RCC 7860 (cell line): ENCODE measurements around the gene SLC39A11.
"Not testable (repeated sequence)": the region's sequence is repeated elsewhere in the genome, so short reads cannot be mapped to it uniquely, and the experiment has no call there.

Experiments
- DNase-seq: peaks from one replicate; pipeline ENCODE4 v3.0.0-alpha.2; 2015; ENCODE audit warnings: low spot score
- FAIRE-seq: peaks from 2 replicates; lab custom pipeline; 2012; peaks lifted over from hg19 to GRCh38; lab: Jason Lieb, UNC

The SLC39A11 gene

DNA sequence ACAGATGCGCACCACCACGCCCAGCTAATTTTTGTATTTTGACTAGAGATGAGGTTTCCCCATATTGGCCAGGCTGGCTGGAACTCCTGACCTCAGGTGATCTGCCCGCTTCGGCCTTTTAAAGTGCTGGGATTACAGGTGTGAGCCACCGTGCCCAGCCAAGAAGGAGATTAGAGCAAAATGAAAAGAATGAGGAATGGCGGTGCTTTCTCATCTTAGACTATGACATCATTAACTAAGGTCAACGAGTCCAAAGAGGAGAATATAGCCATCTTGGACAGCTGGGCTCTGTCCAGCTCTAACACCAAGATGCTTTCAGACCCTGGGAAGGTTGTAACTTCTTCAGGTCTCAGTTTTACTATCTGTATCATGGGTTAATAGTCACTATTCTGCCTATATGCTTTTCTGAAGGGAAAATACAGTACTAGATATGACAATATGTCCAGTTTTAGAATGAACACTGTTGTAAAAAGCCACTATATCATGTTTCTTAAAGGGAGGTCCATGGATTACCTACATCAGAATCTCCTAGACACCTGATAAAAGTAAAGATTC lies 76.7 kb downstream of the SLC39A11 start:
- no peak for DNase-seq

GRCh38 chr17:73013816-73014663 lies 78.4 kb downstream of the SLC39A11 start:
- DNase-seq (no peak), FAIRE-seq (no peak)

More for the DNA sequence above, 76.7 kb downstream of the SLC39A11 start:
- no peak for FAIRE-seq

DNA sequence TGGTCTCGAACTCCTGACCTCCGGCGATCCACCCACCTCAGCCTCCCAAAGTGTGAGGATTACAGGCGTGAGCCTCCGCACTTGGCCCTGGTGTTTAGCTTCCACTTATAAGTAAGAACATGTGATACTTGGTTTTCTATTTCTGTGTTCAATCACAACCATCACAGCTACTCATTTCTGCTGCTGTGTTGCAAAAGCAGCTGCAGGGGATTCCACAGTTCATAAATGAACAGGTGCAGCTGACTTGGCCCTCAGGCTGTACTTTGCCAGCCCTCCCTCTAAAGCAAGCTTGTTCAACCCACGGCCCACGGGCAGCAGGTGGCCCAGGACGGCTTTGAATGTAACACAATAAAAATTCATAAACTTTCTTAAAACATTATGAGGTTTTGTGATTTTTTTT lies 79.2 kb downstream of the SLC39A11 start:
- FAIRE-seq, result no peak
- DNase-seq, result no peak

DNA sequence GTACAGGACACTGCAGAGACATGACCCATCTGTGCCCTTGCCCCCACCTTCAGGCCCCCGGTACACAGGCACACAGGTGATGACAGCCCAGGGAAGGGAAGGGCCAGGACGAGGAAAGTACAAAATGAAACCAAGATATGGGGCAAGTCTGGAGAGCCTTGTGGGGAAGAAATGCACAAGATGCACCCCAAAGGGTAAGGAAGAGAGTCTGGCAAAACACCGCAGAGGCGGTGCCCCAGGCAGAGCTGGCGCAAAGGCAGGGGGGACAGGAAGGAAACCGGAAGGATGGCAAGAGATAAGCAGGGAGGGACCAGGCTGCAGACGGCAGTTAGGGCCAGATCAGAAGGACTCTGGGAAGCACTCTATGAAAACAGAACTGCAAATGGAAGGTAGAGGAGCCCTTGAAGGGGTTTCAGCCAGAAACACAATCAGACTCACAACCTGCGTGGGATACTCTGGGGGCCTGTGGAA lies 81.4 kb downstream of the SLC39A11 start:
- FAIRE-seq (no peak), DNase-seq (no peak)

DNA sequence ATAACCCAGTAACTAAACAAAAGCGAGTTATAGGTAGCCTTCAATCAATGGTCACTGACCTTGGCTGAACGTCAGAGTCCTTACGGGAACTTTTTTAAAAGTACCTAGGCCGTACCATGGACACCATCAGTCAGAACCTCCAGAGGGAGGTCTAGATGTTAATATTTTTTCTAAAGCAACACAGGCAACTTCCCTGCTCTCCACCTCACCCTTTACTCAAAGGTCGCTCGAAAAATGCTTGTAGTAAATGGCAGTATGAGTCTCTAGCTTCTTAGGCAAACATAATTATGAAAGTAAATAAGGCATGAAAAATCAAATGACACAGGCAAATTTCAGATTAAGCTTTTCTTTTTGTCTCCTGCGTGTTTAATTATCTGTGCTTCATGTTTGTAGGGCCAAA lies 82.1 kb downstream of the SLC39A11 start:
- FAIRE-seq, result no peak
- no peak for DNase-seq

DNA sequence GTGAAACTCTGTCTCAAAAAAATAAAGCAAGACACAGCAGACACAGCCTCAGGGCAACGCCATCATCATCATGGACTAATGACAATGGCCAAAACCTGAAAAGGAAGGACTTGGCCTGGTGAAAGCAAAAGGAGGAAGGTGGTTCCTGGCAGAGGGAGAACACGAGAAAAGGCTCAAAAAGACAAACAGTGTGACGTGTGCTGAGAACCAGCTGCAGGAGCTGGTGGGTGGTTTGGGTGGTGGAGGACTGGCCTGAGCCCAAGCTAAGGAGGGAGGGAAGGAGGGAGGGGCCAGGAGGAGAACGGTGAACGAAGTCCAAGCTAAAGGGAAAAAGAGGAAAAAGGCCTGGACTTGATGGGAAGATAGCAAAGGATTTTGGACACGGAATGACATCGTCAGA lies 85.1 kb downstream of the SLC39A11 start:
- no peak for FAIRE-seq
- no peak for DNase-seq

- FAIRE-seq (no peak), DNase-seq (no peak)
Measured at GRCh38 chr17:73005360-73005759, 87.1 kb downstream of the SLC39A11 start.

GRCh38 chr17:73003487-73003886 lies 89.0 kb downstream of the SLC39A11 start:
- DNase-seq, result peak; percentile 37
- no peak for FAIRE-seq

DNA sequence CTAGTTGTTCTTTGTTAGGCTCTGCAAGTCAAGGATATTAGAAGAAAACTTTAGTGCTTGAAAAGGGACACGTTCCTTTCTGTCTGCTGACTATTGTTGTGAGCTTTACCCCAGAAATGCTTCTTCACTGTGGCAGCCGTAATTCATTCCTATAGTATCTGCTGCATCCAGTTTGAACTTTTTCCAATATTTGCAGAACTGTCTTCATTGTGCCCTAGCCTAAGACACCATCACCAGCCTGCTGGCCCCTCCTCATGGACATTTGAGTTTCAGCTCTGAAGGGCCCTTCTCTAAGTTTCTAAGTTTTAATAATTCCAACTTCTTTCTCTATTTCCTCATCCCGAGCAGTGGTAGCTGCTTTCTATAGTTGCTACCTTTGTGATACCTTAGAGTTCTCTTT lies 91.7 kb downstream of the SLC39A11 start:
- FAIRE-seq (no peak), DNase-seq (no peak)

- not testable (repeated sequence) for DNase-seq, FAIRE-seq
Measured at GRCh38 chr17:72999474-72999873, 93.0 kb downstream of the SLC39A11 start.

DNA sequence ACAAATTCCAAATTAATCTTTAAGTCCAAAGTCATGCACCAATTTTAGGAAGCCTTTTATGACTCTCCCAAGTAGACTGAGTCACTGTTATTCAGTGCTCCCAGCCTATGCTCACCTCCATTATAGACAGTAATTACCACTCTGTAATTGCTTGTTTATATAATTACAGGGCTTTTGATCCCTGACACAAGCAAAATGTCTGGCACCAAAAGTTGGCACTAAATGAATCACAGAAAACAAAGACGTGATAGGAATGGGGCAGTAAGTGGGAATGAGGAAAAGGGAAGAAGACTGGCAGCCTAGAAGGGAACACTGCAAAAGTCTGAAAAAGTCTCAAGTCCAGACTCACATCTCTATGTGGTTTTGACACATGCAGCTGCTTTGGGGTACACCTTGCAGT lies 94.1 kb downstream of the SLC39A11 start:
- no peak for FAIRE-seq

DNA sequence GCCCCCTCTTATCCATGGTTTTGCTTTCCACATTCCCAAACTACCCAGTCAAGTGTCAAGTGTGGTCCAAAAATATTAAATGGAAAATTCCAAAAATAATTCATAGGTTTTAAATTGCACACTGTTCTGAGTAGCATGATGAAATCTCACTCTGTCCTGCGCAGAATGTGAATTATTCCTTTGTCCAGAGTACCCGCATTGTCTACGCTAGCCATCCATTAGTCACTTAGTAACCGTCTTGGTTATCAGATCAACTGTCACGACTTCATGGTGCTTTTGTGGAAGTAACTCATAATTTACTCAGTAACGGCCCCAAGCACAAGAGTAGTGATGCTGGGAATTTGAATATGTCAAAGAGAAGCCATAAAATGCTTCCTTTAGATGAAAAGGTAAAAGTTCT lies 94.9 kb downstream of the SLC39A11 start:
- no peak for FAIRE-seq
- DNase-seq, result no peak

More for the DNA sequence above, 94.1 kb downstream of the SLC39A11 start:
- DNase-seq, result no peak

DNA sequence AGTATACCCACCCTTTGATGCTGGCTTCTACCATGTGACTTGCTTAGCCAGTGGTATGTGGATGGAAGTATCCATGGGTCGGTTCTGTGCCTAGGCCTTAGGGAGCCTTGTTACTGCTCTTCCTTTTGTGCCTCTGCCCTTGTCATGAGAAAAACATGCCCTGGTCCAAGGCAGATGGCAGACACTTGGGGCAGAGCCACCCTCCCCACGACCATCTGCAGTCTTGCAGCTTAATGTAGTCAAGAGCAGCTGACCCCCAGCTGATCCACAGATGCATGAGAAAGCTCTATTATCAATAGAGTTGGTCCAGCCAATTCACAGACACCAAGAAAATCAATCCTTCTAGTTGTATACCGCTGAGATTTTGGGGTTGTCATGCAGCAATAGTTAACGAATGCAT lies 95.7 kb downstream of the SLC39A11 start:
- no peak for FAIRE-seq
- no peak for DNase-seq

DNA sequence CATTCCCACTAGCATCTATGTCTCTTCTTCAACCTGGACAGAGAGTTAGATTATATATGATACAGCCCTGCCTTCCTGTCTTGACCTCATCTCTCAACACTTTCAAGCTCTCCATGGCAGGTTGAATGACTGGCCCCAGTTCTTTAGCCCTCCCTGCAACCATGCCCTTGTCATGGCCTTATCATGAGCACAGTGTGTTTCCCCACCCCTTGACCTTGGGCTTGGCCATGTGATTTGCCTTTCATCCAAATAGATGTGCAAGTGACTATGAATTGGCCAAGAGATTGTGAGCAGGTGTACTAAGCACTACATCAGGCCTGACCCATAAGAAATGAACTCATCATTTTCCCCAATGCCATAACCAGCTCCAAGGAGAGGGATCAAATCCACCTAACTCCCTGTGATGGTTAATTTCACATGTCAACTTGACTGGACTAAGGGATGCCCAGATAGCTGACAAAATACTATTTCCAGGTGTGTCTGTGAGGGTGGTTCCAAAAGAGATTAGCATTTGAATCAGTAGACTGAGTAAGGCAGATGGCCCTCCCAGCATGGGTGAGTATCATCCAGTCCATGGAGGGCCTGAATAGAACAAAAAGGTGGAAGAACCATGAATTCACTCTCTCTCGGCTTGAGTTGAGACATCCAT lies 97.4 kb downstream of the SLC39A11 start:
- no peak for DNase-seq
- FAIRE-seq, result no peak

DNA sequence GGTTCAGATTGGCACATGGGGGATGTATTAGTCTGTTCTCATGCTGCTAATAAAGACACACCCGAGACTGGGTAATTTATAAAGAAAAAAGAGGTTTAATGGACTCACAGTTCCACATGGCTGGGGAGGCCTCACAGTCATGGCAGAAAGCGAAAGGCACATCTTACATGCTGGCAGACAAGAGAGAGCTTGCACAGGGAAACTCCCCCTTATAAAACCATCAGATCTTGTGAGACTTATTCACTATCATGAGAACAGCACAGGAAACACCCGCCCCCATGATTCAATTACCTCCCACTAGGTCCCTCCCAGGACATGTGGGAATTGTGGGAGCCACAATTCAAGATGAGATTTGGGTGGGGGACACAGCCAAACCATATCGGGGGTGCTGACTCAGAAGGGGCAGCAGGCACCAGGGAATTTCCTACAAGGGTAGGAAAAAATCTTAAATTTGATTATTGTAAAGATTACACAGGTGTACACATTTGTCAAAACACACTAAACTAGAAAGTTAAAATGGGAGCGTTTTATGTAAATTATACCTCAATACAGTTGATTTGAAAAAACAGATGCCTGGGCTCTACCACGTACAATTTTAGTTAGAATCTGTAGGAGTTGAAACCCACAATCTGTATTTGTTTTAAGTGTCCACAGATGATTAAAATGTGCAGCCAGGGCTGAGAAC lies 99.6 kb downstream of the SLC39A11 start:
- FAIRE-seq, DNase-seq: not testable (repeated sequence)

DNA sequence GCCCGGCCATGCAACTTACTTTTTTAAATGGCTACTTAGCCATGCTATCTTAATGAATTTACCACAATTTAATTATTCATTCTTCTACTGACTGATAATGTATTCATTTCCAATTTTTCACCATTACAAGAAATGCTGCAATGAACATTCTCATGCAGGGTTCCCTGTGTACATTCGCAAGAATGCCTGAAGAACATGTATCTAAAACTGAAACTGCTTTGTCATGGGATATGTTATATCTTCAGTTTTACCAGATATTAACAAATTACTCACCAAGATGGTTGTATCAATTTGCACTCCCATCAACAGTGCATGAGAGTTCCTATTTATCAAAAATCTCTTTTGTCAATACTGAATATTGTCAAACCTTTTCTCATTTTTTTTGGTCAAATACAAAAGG lies 100.8 kb downstream of the SLC39A11 start:
- no peak for DNase-seq
- FAIRE-seq, result no peak

DNA sequence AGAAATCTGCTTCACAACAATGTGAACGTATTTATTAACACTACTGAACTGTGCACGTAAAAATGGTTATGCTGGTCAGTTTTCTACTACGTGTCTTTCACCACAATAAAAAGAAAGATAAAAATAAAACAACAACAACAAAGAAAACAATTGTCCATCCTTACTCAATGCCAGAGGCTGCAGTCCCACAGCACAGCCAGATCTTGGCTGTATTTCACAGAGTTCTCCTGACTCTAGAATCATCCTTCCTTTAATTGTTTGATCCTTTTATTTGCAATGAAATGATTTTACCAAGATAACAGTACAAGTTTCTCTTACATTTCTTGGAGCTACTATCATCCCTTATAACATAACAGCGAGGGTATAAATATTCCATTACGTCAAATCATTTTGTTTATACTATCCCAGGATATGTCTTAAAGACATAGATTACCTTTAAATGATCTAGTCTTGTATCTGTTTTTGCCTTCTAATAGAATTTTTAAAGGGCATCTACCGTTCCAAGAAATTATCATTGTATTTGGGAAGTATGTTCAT lies 103.3 kb downstream of the SLC39A11 start:
- no peak for DNase-seq
- FAIRE-seq, result no peak

DNA sequence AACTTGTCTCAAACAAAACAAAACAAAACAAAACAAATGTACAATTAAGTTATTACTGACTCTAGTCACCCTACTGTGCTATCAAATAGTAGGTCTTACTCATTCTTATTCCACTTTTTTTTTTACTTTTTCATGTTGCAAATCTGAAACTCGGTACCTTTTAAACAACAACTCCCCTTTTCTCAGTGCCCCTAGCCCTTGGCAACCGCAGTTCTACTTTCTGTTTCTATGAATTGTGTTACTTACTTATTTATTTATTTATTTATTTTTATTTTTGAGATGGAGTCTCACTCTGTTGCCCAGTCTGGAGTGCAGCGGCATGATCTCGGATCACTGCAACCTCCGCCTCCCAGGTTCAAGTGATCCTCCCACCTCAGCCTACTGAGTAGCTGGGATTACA lies 104.0 kb downstream of the SLC39A11 start:
- DNase-seq (no peak), FAIRE-seq (no peak)

- FAIRE-seq, result no peak
- no peak for DNase-seq
Measured at GRCh38 chr17:72987166-72987565, 105.3 kb downstream of the SLC39A11 start.

GRCh38 chr17:72985882-72986720 lies 106.4 kb downstream of the SLC39A11 start:
- FAIRE-seq (no peak), DNase-seq (peak; percentile 42)
